ENCODE results near the gene TUBB1. TPM values are rescaled to one million over a fixed set of nuclear protein-coding genes. Genes with fewer than 3 reads are reported as not detected.

TUBB1 gene
- under 0.01 and 0.06 TPM in 2 replicates for total RNA-seq

DNA sequence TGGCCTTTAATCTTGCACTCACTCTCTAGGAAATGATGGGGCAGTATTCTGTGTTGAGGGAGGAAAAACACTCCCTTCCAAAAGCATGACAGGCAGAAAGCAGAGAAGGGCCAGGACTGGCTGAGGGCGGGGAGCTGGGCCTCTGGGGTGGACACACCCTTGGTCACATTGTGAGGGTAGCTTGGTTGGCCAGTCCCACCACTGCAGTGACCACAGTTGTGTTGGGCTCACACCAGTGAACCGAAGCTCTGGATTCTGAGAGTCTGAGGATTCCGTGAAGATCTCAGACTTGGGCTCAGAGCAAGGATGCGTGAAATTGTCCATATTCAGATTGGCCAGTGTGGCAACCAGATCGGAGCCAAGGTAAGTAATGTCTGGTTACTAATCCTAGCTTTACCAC, at the start of gene TUBB1:
Gene TUBB1, plus strand, starts transcription at position 213 of the 400 bp plus-strand sequence. Its CDS starts 94 bp downstream, at position 307.

DNA sequence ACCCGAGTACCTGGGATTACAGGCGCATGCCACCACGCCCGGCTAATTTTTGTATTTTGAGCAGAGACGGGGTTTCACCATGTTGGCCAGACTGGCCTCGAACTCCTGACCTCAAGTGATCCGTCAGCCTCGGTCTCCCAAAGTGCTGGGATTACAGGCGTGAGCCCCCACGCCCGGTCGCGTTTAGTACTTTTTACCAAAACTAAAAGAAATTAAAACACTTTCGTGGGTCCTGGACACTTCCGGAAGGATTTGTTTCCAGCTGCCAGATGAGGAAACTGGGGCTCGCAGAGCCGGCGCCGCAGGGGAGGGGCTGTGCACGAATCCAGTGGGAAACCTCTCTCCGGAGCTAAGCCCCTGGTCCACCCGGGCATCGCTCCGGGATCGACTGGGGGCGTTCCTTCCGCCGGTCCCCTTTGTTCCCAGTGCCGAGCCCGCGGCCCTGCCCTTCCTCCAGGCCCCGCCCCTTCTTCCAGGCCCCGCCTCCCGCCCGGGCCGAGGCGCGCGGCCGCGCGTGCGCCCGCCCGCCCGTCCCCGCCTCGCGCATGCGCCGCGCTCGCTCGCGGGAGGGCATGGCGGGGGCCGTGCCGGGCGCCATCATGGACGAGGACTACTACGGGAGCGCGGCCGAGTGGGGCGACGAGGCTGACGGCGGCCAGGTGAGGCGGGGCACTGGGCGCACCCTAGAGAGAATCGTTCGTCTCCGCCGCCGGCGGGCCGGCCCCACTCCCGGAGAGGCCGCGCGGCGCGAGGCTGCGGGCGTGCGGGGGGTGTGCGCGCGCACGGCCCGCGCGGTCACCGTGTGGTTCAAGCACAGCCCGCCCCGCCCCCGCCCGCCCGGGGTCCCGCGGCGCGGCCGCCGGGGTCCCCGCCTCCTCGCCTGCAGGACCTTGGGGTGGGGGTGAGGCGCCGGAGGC, 38.3 kb upstream of the TUBB1 start, which contains the start of gene NELFCD:
Gene NELFCD, plus strand, starts transcription at position 546 of the 917 bp plus-strand sequence. Its CDS starts 54 bp downstream, at position 600.

DNA sequence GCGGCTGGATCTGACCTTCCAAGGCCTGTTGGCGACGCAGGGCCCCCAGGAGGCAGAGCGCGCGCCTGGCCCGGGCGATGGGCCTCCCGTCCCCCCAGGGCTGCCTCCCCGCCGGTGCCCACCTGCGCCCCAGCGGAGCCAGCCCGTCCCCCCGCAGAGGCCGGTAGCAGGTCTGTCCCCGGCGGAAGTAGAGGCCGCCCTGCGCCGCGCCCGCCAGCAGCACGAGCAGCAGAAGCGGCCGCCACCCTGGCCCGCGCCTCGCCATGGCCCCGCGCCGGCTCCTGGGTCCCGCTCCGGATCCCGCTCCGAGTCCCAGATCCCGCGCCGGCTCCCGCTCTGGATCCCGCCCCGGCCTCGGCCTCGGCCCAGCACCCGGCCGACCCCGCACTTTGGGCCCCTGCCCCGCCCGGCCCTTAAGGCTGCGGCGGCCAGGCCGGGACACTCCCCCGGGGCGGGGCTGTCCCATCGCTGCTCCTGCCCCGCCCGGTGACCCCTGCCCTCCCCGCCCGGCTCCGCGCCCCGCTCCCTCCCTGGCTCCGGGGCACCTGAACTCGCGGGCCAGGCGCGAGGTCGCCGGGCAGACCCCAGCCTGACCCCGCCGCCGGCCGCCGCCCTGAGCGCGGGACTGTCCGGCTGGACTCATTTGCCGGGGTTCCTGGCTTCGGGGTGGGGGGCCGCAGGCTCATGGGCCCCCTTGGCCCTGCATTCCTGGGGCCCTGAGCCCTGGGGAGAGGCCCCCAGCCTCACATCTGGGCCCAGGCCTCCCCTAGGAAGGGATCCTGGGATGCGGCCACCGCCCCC, 12.2 kb upstream of the TUBB1 start, which contains the start of gene CTSZ:
Gene CTSZ, minus strand, starts transcription at position 391 of the 801 bp plus-strand sequence. Its CDS starts 126 bp downstream, at position 265.

DNA sequence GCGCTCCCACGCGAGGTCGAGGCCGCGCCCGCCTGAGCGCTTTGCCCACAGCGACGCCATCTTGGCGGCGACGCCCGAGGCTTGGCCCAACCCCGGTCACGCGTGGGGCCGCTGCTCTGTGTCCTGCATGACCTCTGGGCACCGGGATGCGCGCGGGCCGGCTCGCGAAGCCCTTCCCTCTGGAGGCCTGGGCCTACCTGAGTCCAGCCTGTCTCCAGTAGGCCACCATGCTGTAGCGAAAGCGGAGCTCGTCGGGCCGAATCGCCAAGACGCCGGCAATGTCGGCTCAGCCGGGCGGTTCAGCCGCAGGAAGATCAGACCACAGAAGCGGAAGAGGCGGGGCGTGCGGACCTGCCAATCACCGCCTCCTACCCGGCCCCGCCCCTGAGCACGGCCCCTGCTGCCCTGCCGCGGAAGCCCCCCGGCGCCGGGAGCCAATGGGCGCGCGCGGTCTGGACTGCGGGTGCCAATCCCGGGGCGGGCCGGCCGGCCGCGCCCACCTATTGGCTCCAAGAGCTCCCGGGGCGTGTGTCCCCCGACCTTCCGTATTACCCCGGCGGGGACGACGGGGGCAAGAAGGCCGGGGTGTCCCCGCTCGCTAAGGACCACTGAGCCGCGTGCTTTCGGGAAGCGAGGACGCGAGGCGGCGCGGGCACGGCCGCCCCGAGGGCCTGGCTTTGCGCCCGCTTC, 12.9 kb downstream of the TUBB1 start, which contains the start of gene ATP5F1E:
Gene ATP5F1E, minus strand, starts transcription at position 313 of the 690 bp plus-strand sequence. Its CDS starts 84 bp downstream, at position 229.

DNA sequence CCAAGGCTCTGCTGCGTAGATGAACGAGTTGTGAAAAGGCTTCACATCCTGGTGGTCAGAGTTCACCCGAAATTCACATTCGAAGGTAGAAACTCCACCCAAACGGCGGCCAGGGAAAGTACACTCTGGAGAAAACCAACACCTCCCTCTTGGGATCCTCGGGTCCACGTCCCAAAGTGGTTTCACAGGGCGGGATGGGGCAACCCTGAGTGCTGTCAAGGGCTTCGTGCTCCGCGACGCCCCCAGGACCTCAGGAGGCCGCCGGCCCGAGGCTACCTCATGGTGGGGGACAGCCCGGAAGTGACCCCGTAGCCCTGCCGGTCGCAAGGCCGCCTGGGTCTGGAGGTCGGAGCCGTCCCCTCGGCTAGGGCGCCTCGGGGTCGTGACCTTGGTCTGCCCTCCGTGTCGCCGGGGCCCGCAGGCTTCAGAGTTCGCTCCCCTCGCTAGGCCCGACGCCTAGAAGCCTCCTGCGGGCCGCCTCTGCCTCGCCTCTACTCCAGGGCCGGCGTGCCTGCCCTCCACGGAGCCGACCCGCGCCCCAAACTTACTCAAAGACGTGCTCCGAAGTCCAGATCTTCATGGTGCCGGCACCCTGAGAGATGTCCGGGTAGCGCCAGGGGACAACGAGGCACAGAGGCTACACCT, 23.0 kb downstream of the TUBB1 start, which contains the start of gene PRELID3B:
Gene PRELID3B, minus strand, starts transcription at position 636 of the 645 bp plus-strand sequence. Its CDS starts 56 bp downstream, at position 580.

Other genes starting within 250 kb of the TUBB1 start
- gene GNAS-AS1, start 168.5 kb upstream of the TUBB1 start, total RNA-seq: 0.56 and 1.2 TPM in 2 replicates
- gene GNAS, start 166.7 kb upstream of the TUBB1 start, total RNA-seq: 400 and 636 TPM in 2 replicates
- gene NELFCD, start 38.2 kb upstream of the TUBB1 start, total RNA-seq: 48.4 and 50.1 TPM in 2 replicates
- gene CTSZ, start 12.2 kb upstream of the TUBB1 start, total RNA-seq: 297 and 334 TPM in 2 replicates
- gene ATP5F1E, start 12.9 kb downstream of the TUBB1 start, total RNA-seq: 38.8 and 49.7 TPM in 2 replicates
- 92.1 and 97.8 TPM in 2 replicates for gene PRELID3B, start 23.4 kb downstream of the TUBB1 start, total RNA-seq
- not detected in 2 replicates for gene ZNF831, start 144.4 kb downstream of the TUBB1 start, total RNA-seq